Muscle of back (tissue), 11 donors: ENCODE measurements around the gene ANKRD13B. TPM values are rescaled to one million over a fixed set of nuclear protein-coding genes. Genes with fewer than 3 reads are reported as not detected.

Experiments
- DNase-seq, 3 donors: peaks; one replicate each; pipeline versions ENCODE4 v3.0.0 to v3.0.0-alpha.2; 2013
- polyA plus RNA-seq, 10 donors: library from polyadenylated mRNA; unstranded; fragments of 120-200 nt; gene quantifications; one replicate each; pipeline ENCODE4 v1.2.1, GENCODE V29; 2013; ENCODE audit not compliant: insufficient read length in 10 of 10

The ANKRD13B gene
- polyA plus RNA-seq, 10 donors: 8.2 to 15.8 (median 11.8) TPM

DNA sequence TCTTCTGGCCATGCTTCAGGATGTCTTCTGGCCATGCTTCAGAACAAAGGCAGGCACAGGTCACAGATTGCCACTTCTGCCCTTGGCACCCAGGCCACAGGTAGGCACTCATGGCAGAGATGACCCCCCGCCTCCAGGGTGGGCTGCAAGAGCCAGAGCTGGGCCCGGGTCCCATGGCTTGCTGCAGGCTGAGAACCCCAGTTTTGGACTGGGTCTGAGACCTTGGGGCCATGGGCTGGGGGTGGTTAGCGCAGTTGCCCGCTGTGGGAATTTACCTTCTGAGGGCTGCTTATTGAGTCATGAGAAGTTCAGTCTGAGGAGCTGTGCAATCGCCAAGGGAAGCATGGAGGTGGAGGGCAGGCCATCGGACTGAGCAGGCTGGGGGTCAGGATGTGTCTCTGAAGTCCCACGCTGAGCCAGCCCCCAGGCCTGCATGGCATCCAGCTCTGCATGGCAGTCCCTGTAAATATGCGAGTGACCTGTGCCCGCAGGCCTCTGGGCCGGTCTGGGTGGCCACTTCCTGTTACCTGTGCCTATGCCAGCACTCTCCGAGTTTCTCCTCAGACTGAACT, 1.7 kb downstream of the ANKRD13B start:
- no peak for DNase-seq

DNA sequence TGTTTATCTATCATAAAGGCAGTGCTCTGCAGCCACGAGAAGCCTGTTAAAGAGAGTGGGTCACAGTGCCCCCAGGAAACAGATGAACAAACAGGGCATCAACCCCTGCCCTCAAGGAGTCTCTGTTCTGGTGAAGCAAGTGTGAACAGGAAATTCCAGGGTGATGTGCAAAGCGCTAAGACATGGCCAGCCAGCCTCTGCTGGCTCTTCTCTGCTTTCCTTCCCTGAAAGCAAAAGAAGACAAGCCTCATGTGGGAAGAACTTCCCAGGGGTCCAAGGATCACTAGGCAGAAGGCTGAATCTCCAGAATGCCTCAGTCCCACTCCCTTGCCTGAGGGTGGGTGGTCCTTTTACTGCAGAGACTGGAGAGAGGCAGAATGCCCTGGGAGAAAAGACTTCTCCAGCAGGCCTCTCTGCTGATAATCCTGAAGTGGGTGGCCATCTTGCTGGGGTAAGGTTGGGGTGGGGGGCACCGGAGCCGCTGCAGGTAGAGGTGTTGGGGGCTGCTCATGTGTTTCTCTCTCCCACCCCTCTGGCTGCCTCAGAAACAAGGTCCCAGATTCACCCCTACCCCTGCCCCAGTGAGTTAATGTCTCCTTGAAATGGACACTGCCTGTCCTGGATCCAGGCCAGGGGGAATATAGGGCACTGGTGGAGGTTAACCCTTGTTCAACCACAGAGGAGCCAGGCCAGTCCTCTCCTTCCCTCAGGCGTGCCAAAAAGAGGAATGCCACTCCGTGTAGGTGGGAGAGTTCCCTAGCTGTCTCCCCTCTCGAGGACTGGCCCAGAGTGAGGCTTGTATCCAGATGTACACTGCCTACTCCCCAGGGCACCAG, 2.4 kb downstream of the ANKRD13B start:
- no peak for DNase-seq

DNA sequence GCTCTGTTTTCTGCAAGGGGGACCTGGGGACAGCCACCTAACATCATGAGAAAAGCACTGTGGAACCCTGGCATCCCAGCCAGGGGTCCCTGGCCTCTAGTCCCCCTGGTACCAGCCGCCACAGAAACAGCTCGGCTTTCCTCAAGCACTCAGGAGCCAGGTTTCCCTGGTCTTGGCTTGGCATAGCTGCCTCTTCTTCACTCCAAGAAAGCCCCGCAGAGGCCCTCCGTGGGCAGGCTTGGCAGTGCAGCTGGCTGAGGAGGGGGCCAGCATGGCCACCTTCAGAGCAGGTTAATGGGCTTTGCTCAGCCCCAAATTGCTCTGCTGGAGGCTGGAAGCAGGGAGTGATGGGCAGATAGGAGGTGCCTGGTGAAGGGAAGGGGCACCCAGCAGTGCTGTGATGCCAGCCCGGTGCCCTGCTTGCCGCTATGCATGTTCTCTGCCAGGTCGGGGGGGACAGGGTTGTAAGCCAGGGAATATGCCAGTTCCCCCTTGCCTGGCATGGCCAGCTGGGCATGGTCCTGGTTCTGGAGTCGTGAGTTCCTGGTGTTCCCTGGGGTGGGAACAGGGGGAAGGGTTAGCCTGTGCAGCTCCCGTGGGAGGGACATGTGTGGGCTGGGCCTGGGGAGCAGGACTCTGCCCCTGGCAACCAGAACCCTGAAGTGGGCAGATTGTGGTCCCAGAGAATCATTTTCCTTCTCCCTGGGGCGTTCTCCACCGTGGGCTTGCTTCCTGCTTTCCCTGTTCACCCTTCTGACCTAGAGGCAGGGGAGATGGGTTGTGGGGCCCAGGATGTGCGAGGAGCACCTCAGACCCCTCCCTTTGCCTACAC, 3.2 kb downstream of the ANKRD13B start:
- no peak for DNase-seq

DNA sequence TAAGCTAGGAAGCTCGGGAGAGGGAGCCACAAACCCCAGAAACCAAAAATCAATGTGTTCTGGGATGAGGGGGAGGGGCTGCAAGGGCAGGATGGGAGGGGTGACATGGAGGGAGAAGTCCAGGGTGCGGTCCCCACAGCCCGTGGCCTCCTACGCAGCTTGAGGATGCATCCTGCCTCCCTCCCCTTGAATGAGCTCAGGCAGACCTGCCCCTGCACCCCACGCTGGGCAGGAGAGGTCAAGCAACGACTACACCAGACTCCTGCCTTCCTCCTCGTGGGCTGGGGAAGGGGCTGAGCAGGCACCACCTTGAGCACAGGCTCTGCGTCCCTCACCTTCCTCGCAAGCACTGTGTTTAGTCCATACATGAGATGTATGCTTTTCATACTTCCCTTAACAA, 3.9 kb downstream of the ANKRD13B start:
- DNase-seq: no peak

DNA sequence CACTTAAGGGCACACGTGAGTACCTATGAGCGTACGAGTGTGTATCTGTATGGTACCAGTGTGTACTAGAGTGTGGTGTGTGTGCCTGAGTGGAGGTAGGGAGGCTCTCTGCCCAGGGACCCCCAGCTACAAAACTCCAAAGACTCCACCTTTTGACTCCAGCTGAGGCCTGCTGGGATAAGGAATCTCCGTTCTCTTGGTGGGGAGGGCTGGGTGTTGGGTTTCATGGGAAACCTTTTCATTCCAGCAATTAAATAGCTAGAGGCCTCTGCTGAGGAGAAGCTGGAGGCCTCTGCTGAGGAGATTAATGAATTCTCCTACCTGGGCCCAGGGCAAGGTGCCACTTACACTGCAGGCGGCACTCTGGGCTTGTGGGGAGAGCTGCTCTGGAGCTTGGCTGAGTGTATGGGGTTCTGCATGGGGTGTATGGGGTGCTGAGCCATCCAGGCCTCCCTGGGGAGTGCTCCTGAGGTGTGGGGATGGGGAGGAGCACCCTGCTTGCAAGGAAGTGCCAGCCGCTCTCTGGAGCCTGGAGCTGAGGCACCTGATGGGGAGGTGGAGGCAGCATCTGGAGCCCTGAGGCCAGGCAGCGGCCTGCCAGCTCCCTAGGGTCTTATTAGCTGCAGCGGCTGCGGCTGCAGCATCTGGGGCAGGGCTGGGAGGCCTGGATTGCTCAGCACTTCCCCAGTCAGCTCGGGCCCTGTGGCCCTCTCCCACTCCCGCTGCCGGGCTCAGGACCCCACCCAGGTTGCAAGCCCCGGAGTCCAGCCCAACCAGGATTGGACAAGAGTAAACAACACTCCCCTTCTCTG, 4.6 kb downstream of the ANKRD13B start:
- DNase-seq: no peak

DNA sequence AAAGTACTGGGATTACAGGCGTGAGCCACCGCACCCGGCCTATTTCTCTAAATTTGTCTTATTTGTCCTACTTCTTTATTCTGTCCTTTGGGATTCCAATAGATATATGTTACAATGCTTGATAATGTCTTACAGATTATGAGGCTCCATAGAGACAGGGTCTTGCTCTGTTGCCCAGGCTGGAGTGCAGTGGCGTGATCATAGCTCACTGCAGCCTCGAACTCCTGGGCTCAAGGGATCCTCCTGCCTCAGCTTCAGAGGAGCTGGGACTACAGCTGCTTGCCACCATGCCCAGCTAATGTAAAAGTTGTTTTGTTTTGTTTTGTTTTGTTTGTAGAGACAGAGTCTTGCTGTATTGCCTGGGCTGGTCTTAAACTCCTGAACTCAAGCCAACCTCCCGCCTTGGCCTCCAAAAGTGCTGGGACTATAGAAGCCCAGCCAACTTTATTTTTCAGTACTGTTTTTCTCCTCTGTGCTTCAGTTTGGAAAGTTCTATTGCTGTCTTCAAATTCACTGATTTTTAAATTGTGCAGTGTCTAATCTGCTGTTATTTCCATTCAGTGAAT, 10.3 kb downstream of the ANKRD13B start:
- peak in 2 of 3 donors; percentile 80 to 87 for DNase-seq

DNA sequence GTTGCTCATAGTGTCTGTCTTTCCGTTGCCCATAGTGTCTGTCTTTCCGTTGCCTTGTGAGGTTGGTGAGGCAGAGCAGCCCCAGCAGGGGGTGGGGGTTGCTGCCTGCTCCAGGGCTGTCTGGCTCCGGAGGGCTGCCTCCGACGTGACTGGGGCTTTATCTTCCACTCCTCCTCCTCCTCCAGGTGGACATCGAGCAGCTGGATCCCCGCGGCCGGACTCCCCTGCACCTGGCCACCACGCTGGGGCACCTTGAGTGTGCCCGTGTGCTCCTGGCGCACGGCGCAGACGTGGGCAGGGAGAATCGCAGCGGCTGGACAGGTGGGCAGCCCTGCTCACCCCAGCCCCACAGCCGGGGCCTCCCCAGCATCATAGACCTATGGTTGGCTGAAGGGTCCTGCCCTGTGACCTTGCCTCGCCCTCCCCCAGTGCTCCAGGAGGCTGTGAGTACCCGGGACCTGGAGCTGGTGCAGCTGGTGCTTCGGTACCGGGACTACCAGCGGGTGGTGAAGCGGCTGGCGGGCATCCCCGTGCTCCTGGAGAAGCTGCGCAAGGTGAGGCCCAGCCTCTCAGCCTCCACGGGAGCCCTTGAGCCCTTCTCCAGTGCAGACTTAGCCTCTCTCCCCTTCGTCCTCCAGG, 14.7 kb downstream of the ANKRD13B start:
- no peak for DNase-seq

DNA sequence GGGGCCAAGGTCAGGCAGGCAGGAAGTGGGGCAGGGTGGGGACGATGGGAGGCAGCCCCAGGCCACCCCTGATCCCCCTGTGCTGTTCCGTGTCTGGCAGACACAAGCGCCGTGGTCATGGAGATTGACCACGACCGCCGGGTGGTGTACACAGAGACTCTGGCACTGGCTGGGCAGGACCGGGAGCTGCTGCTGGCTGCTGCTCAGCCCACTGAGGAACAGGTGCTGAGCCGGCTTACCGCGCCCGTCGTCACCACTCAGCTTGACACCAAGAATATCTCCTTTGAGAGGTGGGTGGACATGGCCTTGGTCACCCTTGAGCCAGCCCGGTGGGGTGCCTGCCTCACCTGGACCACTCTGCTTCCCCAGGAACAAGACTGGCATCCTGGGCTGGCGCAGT, 16.1 kb downstream of the ANKRD13B start:
- no peak for DNase-seq

DNA sequence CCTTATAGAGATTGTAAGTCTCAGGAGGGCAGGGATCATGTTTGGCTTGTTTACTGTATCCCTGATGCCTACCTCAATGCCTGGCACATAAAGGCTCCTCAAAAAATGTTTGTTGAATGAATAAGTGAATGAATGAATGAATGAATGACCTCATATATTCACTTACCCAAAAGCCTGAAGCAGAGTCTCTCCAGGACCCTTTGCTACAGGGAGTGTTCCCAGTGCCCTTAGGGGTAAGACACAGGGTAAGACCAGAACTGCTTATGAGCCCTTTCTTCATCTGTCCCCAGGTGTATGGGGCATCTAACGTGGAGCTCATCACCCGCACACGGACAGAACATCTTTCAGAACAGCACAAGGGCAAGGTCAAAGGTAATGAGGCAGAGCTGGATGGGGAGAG, 17.5 kb downstream of the ANKRD13B start:
- no peak for DNase-seq

DNA sequence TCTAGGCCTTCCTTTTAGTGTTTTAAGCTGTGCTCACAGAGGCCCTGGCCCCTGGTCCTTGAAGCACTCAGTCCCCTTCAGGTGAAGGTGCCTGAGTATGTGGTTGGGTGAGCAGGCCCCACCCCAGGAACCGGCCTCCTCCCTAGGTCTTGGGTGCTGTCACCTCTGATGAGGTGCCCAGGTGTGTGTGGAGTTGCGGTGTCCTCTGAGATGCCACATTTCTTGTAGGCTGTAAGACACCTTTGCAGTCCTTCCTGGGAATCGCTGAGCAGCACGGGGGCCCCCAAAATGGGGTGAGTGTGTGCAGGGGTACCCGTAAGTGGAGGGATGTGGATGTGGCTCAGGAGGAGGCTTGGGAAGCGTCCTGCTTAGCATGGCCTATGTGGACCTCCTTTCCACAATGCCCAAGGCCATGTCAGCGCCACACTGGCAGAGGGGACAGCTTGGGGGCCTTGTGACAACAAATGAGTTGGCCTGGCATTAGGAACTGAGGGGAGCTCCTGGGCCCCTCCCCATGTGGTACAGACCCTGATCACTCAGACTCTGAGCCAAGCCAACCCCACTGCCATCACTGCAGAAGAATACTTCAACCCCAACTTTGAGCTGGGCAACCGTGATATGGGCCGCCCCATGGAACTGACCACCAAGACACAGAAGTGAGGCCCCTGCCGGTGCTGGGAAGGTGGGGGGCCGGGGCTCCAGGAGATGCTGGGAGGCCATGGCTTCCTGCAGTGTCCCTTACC, 18.6 kb downstream of the ANKRD13B start:
- DNase-seq: peak in 1 of 3 donors; percentile 11

DNA sequence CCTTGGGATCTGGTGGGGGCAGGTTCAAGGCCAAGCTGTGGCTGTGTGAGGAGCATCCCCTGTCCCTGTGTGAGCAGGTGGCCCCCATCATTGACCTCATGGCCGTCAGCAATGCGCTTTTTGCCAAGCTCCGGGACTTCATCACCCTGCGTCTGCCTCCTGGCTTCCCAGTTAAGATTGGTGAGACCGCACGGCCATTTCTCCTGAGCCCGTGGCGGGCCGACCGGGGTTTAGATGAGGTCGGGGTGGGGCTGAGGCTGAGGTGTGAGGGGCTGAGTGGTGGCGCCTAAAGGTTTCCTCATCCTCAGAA, 19.1 kb downstream of the ANKRD13B start:
- no peak for DNase-seq

DNA sequence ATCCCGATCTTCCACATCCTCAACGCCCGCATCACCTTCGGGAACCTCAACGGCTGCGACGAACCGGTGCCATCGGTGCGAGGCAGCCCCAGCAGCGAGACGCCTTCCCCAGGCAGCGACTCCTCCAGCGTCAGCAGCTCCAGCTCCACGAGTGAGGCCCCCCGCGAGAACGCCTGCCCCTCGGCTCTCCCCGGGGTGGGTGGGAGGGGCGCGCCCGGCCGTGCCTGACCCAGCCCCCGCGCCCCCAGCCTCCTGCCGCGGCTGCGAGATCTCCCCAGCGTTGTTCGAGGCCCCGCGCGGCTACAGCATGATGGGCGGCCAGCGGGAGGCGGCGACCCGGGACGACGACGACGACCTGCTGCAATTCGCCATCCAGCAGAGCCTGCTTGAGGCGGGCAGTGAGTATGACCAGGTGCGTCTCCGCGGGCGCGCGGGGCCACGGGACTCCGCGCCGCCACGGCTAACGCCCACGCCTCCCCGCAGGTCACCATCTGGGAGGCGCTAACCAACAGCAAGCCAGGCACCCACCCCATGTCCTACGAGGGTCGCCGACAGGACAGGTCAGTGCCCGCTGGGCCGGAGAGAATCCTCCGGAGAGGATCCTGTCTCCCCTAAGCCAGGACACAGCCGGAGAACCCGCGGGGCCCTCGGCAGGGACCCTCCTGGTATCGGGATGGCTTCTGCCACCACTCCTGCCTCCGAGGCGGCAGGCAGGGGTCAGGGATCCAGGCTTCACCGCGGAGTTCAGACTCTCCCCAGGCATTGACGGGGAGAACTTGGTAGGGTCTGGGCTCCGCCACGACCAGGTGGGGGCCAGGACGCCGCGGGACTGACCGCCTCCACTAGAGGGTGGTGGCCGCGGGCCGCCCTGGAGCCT, 19.7 kb downstream of the ANKRD13B start:
- DNase-seq: no peak

DNA sequence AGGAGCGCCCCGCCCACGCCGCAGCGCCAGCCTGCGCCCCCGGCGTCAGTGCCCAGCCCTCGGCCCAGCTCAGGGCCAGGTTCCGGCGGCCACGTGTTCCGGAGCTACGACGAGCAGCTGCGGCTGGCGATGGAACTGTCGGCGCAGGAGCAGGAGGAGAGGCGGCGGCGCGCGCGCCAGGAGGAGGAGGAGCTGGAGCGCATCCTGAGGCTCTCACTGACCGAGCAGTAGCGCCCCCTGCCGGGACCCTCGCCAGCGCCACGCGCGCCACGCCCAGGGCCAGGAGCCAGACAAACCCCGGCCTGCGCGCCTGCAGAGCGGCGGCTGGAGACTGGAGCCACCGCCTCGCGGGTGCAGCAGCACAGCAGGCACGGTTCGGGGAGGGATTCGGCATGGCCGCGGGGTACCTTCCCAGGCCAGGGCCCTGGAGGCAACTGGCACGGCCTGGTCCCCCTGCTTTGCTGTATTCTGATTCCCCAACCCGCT, 20.5 kb downstream of the ANKRD13B start:
- DNase-seq: peak; percentile 87 to 97 (median 95)

DNA sequence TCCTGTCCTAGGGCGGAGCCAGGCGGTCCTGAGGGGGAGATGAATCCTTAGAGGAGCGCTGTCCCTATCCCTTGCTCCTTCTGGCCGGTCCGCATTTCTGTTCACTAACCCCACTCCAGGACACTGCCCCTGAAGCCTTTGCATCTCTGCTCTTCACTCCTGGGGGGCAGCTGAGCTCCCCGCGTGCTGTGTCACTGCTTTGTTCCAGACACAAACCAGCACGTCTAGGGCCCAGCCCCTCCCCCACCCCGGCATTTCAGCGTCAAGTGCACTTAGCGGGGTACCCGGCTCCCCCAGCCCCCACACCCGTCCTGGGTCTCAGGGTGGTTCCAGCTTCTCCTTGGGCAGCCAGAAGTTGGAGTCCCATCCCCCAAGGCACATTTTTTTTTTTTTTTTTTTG, 20.9 kb downstream of the ANKRD13B start:
- DNase-seq: no peak

DNA sequence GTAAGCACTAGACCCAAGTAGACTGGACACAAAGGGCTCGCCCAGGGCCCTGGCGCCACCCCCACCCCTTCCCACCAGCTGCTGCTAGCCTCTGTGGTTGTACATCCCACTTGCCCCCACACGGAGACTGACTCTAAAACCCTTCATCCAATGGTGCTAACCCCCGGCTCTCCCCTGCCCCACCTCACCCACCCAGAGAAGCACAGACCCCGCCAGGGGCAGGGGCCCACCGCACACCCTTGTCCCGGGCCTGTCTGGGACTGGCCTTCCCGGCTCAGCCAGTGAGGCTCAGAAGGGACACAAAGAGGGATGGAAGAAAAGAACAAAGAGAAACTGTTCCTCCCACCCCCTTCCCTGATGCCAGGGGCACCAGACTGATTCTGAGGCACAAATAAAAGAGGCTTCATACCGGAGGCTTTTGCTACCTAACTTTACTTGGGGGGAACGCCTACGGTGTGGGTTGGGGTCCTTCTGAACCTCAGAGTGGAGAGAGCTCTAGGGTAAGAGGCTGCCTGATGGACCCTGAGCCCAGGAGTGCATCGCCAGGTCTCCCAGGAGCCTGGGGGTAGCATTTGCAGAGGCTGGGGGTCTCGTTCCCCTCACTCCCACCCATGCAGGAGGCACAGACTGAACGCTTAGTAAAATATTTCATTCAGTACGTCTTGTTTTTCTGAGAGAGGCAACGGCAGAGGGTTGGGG, 21.6 kb downstream of the ANKRD13B start:
- DNase-seq: peak in 1 of 3 donors; percentile 21

DNA sequence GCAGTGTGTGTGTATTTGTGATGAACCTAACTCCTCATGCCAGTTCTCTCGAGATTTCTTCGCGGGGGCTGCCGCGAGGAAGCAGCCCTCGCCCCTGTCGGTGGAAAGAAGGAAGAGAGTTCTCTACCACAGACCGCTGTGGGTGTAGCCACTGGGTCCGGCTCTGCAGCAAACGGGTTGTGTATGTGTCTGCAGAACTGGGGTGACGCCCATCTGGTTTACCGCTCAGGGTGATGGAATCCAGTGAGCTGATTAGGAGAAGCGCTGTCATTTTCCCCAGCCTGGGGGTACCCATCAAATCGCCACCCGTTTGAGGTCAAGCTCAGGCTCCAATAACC, 22.1 kb downstream of the ANKRD13B start:
- DNase-seq: no peak

DNA sequence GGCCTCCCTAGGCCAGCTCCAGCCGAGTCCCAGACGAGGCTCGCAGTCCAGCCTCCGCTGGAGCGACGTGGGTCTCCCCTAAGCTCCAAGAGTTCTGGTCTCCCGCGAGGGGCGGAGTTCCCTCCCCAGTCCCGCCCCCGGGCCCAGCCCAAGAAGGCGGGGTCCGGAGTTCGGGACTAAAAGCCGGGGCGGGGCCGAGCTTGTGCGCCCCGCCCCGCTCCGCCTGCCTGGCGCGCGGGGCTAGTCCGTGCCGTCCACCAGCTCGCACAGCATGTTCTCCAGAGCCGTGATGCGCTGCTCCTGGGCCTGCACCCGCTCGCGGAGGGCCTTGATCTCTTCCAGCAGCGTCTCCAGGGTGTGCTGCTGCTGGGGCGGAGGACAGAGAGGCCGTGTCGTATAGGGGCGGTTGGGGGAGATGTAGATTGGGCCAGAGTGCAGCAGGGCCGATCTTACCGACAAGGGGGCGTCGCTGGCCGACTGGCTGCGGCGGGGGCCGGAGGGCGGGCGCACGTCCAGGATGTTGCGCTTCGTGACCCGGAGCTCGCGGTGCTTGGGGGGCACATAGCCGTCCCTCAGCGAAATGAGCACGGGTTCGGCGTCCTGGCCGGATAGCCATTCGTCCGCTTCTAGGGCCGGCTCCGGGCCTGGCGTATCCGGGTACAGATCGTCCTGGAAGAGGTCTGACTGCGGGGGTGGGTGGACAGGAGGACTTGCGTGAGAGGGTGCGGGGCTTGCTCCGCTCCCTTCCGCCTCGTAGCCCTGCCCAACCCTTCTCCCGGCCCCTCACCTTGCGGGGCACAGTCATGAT, 22.8 kb downstream of the ANKRD13B start:
- peak; percentile 85 to 95 (median 92) for DNase-seq
